DMS114 treated with DMSO at 0.1 percent for 48 hours (cell line): Measurements from ENCODE around the gene DDB1.
"Not testable (repeated sequence)": the region's sequence is repeated elsewhere in the genome, so short reads cannot be mapped to it uniquely, and the experiment has no call there.

Source experiments
- DNase-seq: peaks from one replicate; lab custom pipeline; 2025; ENCODE audit not compliant: unreplicated experiment; lab: John Stamatoyannopoulos, UW

The DDB1 gene

DNA sequence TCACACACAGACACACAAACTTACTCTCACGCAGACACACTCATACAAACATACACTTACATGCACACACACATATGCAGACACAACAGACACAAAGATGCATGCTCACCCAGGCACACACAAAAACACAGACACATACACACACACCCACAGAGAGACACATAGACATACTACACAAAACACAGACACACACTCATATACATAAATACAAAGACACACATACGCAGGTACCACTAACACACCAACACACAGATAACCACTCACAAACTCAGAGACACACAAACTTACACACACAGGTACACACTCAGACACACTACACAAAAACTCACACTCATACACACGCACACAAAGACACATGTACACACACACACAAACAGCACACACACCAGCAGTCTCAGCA is 60.2 kb downstream of the DDB1 start:
- DNase-seq: no peak

DNA sequence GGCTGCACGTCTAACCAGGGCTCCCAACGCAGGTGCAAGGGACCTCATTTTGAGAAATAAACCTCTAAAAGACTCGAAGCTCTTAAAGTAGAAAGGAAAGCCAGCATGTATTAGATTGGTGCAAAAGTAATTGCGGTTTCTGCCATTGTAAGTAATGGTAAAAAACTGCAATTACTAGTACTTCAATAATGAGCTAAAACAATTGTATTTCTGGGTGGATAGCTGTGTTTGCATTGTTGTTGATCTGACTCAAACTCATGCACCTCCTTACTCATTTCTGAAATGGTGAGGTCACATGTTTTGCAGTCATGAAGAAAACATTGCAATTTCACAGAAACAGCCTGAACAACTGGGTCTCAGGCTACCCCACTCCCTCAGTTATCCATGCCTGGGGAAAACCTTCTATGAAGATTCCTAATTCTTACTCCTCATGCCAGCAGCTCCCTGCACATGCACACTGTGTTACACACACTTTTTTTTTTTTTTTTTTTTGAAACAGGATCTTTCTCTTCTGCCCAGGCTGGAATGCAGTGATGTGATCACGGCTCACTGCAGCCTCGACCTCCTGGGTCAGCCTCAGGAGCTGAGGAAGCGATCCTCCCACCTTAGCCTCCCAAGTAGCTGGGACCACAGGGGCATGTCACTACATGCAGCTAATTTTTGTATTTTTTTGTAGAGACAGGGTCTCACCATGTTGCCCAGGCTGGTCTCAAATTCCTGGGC is 62.4 kb downstream of the DDB1 start:
- no peak for DNase-seq

DNA sequence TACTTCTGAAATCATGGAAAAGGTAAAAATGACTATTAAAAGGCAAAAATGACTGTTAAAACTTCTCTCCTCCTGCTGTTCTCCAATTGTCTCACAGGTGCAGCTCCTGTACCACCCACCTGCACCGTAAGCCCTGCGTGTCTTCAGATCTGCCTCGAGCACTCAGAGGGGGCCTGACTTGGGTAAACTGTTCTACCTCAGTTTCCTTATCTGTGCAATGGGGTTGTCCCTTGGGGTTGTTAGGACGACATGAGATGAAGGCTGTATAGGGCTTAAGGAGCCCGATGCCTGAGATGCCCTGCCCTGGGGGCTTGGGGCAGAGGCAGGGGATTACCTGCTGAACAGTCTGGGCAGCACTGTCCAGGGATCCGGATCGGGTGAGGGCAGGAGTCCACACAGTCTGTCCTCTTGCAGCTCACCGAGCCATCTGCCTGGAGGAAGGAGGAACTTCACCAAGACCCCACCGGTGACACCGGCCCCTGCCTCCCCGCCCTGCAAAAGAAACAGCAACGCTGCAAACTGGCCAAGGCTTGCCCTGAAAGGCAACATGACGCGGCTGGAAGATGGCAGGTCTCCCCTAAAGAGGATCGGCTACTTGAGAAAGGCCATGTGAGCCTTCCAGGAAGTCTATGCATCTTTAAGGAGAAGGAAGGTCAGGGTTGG is 64.2 kb downstream of the DDB1 start:
- no peak for DNase-seq

DNA sequence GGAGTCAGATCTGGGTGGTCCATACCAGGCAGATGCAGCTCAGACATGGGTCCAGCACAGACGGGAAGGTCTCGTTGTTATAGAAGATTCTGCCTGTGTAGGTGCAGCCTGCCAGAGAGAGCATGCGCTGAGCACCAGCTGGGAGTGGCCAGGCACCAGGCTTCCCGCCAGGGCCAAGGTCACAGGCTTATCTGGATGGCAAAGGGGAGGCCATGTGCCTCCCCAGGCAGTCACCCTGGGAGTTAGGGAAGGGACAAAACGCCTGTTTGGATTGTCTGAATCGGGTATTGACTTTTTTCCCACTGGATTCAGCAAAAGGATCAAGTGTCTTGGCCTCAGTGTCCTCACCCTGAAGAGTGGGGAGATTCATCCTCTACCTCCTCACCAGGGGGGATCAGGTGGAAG is 65.5 kb downstream of the DDB1 start:
- no peak for DNase-seq

GRCh38 chr11:61266602-61267001 is 66.3 kb downstream of the DDB1 start:
- no peak for DNase-seq

GRCh38 chr11:61265357-61265756 is 67.5 kb downstream of the DDB1 start:
- DNase-seq: no peak

DNA sequence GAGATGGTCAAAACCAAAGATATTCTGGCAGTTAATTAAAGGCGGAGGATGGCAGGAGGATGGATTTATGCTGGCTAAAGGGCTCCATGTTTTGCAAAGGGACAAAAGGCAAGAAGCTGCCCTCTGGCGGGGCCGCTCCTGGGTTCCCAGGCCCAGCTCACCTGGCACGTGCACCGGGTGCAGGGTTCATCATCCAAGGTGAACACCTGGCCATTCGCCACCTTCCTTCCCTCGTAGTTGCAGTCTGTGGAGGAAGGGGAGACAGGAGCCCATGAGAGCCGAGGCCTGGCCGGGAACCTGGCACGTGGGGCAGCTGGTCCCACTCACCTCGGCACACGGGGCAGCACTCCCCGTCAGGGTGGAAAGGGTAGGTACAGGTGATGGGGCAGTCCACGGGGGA is 68.1 kb downstream of the DDB1 start:
- DNase-seq: no peak

GRCh38 chr11:61264371-61264770 is 68.5 kb downstream of the DDB1 start:
- DNase-seq: no peak

- DNase-seq: no peak
Observed at GRCh38 chr11:61259363-61259762, 73.5 kb downstream of the DDB1 start.

- no peak for DNase-seq
Observed at GRCh38 chr11:61258546-61258945, 74.4 kb downstream of the DDB1 start.

- no peak for DNase-seq
Observed at GRCh38 chr11:61256710-61257482, 76.0 kb downstream of the DDB1 start.

DNA sequence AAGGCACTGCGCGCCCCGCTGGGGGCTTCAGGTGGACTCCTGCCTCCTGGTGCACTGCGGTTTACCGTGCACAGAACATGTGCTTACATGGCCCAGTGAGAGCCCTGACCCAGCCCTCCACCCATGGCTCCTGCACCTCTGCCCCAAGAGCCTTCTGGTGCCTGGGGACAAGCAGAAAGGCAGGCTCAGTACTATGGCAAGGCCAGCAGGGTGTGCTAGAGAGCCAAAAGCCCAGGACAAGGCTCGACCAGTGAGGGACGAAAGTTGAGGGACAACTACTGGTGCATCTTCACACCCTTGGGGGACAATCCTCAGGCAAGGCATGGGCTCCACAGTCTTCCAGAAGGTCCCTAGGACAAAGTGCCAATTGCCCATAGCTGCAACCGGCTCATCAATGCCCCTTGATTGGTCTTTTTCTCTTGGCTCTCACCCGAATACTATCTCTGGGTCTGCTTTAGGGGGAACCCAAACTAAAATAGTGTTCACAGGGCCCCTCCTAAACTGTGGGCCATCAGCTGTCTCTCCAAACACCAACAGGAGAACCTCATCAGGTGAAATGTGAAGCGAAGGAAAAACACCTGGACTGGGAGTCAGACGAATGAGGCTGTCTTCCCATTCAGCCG is 78.4 kb downstream of the DDB1 start:
- peak; percentile 65 for DNase-seq

GRCh38 chr11:61252332-61252731 is 80.6 kb downstream of the DDB1 start:
- DNase-seq: not testable (repeated sequence)

DNA sequence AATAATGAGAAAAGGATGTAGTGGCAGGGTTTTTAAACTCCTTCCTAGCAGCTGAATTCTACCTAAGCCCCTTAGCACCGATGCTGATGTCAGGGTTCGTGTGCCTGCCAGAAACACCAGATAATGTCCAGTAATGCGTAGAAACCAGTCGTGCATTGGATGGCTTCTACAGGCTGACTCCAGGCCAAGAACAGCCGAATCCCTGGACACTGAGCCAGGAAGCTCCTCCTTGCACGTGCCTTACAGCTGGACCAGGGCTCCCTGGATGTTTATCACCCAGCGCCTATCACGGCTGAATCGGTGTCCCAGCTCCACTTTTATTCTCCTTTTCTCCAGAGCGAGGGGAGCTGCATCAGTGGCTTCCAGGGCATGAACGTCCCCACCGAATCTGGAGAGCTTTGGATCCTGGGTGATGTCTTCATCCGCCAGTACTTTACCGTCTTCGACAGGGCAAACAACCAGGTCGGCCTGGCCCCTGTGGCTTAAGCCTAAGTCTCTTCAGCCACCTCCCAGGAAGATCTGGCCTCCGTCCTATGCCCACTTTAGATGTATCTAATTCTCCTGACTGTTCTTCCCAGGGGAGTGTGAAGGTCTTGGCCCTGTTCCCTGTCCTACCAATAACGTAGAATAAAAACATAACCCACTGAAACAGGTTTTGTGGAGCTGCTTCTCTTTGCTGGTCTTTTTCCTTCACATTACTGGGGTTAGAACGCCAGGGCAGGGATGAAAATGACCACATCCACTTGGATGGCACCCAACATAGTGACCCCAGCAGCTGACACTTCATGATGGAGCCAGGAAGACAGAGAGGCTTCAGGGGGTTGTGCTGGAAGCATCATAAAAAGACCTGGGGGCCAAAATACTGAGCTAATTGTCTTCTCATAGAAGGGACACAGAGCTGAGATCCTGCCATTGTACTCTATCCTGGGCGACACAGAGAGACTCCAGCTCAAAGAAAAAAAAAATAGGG is 81.8 kb downstream of the DDB1 start:
- not testable (repeated sequence) for DNase-seq
